ENCODE data around the gene ACAP2. TPM values are rescaled to one million over a fixed set of nuclear protein-coding genes. Genes with fewer than 3 reads are reported as not detected.
"Not testable (repeated sequence)": the region's sequence is repeated elsewhere in the genome, so short reads cannot be mapped to it uniquely, and the experiment has no call there.

ACAP2 gene
- total and polyA plus RNA-seq, 3 experiments from 2014 or later: 39.5 to 47.0 (median 42.9) TPM

- H3K27me3 ChIP-seq (ENCODE audit: insufficient read depth, low read length, poor library complexity, severe bottlenecking): no peaks in the 10 kb centered on the region
- peaks cover 31% of the 10 kb centered on the region for H3K36me3 ChIP-seq (ENCODE audit: insufficient read depth, low read length)
- no peak for DNase-seq
- ChIA-PET POLR2A (no interaction called here), CTCF (no interaction called here)
- H3K27ac ChIP-seq (ENCODE audit: low read depth, low read length): no peak overlapping the region
- Mint-ChIP-seq H3K4me1 (peaks cover 3 to 9% (median 3%) of the 10 kb centered on the region in 3 donors), H3K36me3 (peaks cover 0 to 65% (median 17%) of the 10 kb centered on the region in 3 donors), H3K27me3 (no peaks in the 10 kb centered on the region), H3K4me3 (no peak overlapping the region), H3K9me3 (no peaks in the 10 kb centered on the region), H3K27ac (peak overlapping the region in 6 of 8 donors; percentile 3 to 93 (median 63))
- no peaks in the 10 kb centered on the region for H3K9me3 ChIP-seq (ENCODE audit: low read length)
- H3K4me3 ChIP-seq (ENCODE audit: low read length): no peak overlapping the region
- no peaks in the 10 kb centered on the region for H3K4me1 ChIP-seq (ENCODE audit: insufficient read depth, low read length)
Measured at GRCh38 chr3:195297446-195297845, 145.4 kb downstream of the ACAP2 start.

GRCh38 chr3:195296662-195297061, 146.2 kb downstream of the ACAP2 start:
- Mint-ChIP-seq H3K27ac (no peak overlapping the region), H3K4me1 (peaks cover 3 to 9% (median 3%) of the 10 kb centered on the region in 3 donors), H3K9me3 (no peaks in the 10 kb centered on the region), H3K27me3 (no peaks in the 10 kb centered on the region), H3K4me3 (no peak overlapping the region), H3K36me3 (peaks cover 0 to 68% (median 19%) of the 10 kb centered on the region in 3 donors)
- no peaks in the 10 kb centered on the region for H3K9me3 ChIP-seq (ENCODE audit: low read length)
- H3K36me3 ChIP-seq (ENCODE audit: insufficient read depth, low read length): peaks cover 28% of the 10 kb centered on the region
- CTCF ChIA-PET: no interaction called here
- H3K4me3 ChIP-seq (ENCODE audit: low read length): no peak overlapping the region
- no peaks in the 10 kb centered on the region for H3K27me3 ChIP-seq (ENCODE audit: insufficient read depth, low read length, poor library complexity, severe bottlenecking)
- H3K27ac ChIP-seq (ENCODE audit: low read depth, low read length): no peak overlapping the region
- DNase-seq: no peak
- POLR2A ChIA-PET: interaction anchor here (0.6 kb wide), 1 partner anchor 755 kb away, joined by 5 read pairs; no protein-coding TSS in a partner anchor
- H3K4me1 ChIP-seq (ENCODE audit: insufficient read depth, low read length): no peaks in the 10 kb centered on the region

- Mint-ChIP-seq H3K36me3 (peaks cover 3 to 81% (median 22%) of the 10 kb centered on the region in 3 donors), H3K9me3 (no peaks in the 10 kb centered on the region), H3K4me3 (no peak overlapping the region), H3K27ac (no peak overlapping the region), H3K27me3 (no peaks in the 10 kb centered on the region), H3K4me1 (no peaks in the 10 kb centered on the region)
- no peak for DNase-seq
- no peaks in the 10 kb centered on the region for H3K4me1 ChIP-seq (ENCODE audit: insufficient read depth, low read length)
- no peak overlapping the region for H3K4me3 ChIP-seq (ENCODE audit: low read length)
- ChIA-PET POLR2A (no interaction called here), CTCF (interaction anchor here (2.1 kb wide), 1 partner anchor 20 kb away, joined by 8 read pairs; the partner anchor contains the start of gene XXYLT1)
- no peak overlapping the region for H3K27ac ChIP-seq (ENCODE audit: low read depth, low read length)
- H3K36me3 ChIP-seq (ENCODE audit: insufficient read depth, low read length): peaks cover 41% of the 10 kb centered on the region
- H3K27me3 ChIP-seq (ENCODE audit: insufficient read depth, low read length, poor library complexity, severe bottlenecking): no peaks in the 10 kb centered on the region
- H3K9me3 ChIP-seq (ENCODE audit: low read length): no peaks in the 10 kb centered on the region
Measured at GRCh38 chr3:195291121-195291520, 151.7 kb downstream of the ACAP2 start.

GRCh38 chr3:195290643-195291042, 152.2 kb downstream of the ACAP2 start:
- H3K4me1 ChIP-seq (ENCODE audit: insufficient read depth, low read length); H3K4me1 Mint-ChIP-seq; H3K9me3 ChIP-seq (ENCODE audit: low read length); H3K27ac Mint-ChIP-seq; H3K9me3 Mint-ChIP-seq; DNase-seq; H3K27ac ChIP-seq (ENCODE audit: low read depth, low read length); H3K27me3 Mint-ChIP-seq; POLR2A ChIA-PET; H3K4me3 Mint-ChIP-seq; H3K4me3 ChIP-seq (ENCODE audit: low read length); H3K27me3 ChIP-seq (ENCODE audit: insufficient read depth, low read length, poor library complexity, severe bottlenecking): not testable (repeated sequence)
- H3K36me3 Mint-ChIP-seq: peaks cover 3 to 81% (median 21%) of the 10 kb centered on the region in 3 donors
- CTCF ChIA-PET: interaction anchor here (2.1 kb wide), 1 partner anchor 19 kb away, joined by 8 read pairs; the partner anchor contains the start of gene XXYLT1
- peaks cover 44% of the 10 kb centered on the region for H3K36me3 ChIP-seq (ENCODE audit: insufficient read depth, low read length)

GRCh38 chr3:195286115-195286872, 156.5 kb downstream of the ACAP2 start:
- Histone ChIP-seq H3K27ac (ENCODE audit: low read depth, low read length) (no peak overlapping the region), H3K9me3 (ENCODE audit: low read length) (no peaks in the 10 kb centered on the region), H3K4me1 (ENCODE audit: insufficient read depth, low read length) (no peaks in the 10 kb centered on the region), H3K36me3 (ENCODE audit: insufficient read depth, low read length) (peaks cover 35% of the 10 kb centered on the region), H3K4me3 (ENCODE audit: low read length) (no peak overlapping the region), H3K27me3 (ENCODE audit: insufficient read depth, low read length, poor library complexity, severe bottlenecking) (no peaks in the 10 kb centered on the region)
- POLR2A ChIA-PET: no interaction called here
- Mint-ChIP-seq H3K36me3 (peaks cover 3 to 79% (median 16%) of the 10 kb centered on the region in 3 donors), H3K9me3 (no peaks in the 10 kb centered on the region), H3K27me3 (no peaks in the 10 kb centered on the region), H3K4me3 (no peak overlapping the region), H3K27ac (peak overlapping the region in 3 of 8 donors; percentile 42 to 45 (median 44)), H3K4me1 (peaks cover 0 to 5% (median 4%) of the 10 kb centered on the region in 3 donors)
- CTCF ChIA-PET: no interaction called here
- DNase-seq: no peak

- Histone ChIP-seq H3K4me3 (ENCODE audit: low read length) (no peak overlapping the region), H3K27ac (ENCODE audit: low read depth, low read length) (no peak overlapping the region), H3K27me3 (ENCODE audit: insufficient read depth, low read length, poor library complexity, severe bottlenecking) (no peaks in the 10 kb centered on the region), H3K36me3 (ENCODE audit: insufficient read depth, low read length) (peaks cover 32% of the 10 kb centered on the region), H3K9me3 (ENCODE audit: low read length) (no peaks in the 10 kb centered on the region), H3K4me1 (ENCODE audit: insufficient read depth, low read length) (no peaks in the 10 kb centered on the region)
- no peaks in the 10 kb centered on the region for H3K27me3 Mint-ChIP-seq
- DNase-seq: no peak
- H3K9me3 Mint-ChIP-seq: no peaks in the 10 kb centered on the region
- ChIA-PET POLR2A (no interaction called here), CTCF (interaction anchor here (1.7 kb wide), 1 partner anchor 14 kb away, joined by 6 read pairs; the partner anchor contains the start of gene XXYLT1)
- peaks cover 0 to 5% (median 4%) of the 10 kb centered on the region in 3 donors for H3K4me1 Mint-ChIP-seq
- peaks cover 3 to 76% (median 14%) of the 10 kb centered on the region in 3 donors for H3K36me3 Mint-ChIP-seq
- peak overlapping the region in 1 of 8 donors; percentile 32 for H3K27ac Mint-ChIP-seq
- no peak overlapping the region for H3K4me3 Mint-ChIP-seq
Measured at GRCh38 chr3:195285372-195285771, 157.4 kb downstream of the ACAP2 start.

GRCh38 chr3:195284842-195285241, 158.0 kb downstream of the ACAP2 start:
- Mint-ChIP-seq H3K27me3 (no peaks in the 10 kb centered on the region), H3K36me3 (peaks cover 3 to 71% (median 14%) of the 10 kb centered on the region in 3 donors), H3K9me3 (no peaks in the 10 kb centered on the region), H3K4me3 (no peak overlapping the region), H3K27ac (no peak overlapping the region), H3K4me1 (peaks cover 0 to 5% (median 4%) of the 10 kb centered on the region in 3 donors)
- H3K4me3 ChIP-seq (ENCODE audit: low read length): no peak overlapping the region
- DNase-seq: no peak
- H3K27ac ChIP-seq (ENCODE audit: low read depth, low read length): no peak overlapping the region
- no peaks in the 10 kb centered on the region for H3K4me1 ChIP-seq (ENCODE audit: insufficient read depth, low read length)
- H3K27me3 ChIP-seq (ENCODE audit: insufficient read depth, low read length, poor library complexity, severe bottlenecking): no peaks in the 10 kb centered on the region
- peaks cover 32% of the 10 kb centered on the region for H3K36me3 ChIP-seq (ENCODE audit: insufficient read depth, low read length)
- ChIA-PET POLR2A (no interaction called here), CTCF (interaction anchor here (1.7 kb wide), 1 partner anchor 14 kb away, joined by 6 read pairs; the partner anchor contains the start of gene XXYLT1)
- H3K9me3 ChIP-seq (ENCODE audit: low read length): no peaks in the 10 kb centered on the region

GRCh38 chr3:195282961-195283360, 159.9 kb downstream of the ACAP2 start:
- Mint-ChIP-seq H3K4me1 (peaks cover 0 to 5% (median 4%) of the 10 kb centered on the region in 3 donors), H3K27ac (peak overlapping the region in 2 of 8 donors; percentile 47 to 51), H3K9me3 (no peaks in the 10 kb centered on the region), H3K4me3 (no peak overlapping the region), H3K36me3 (peaks cover 0 to 67% (median 16%) of the 10 kb centered on the region in 3 donors), H3K27me3 (no peaks in the 10 kb centered on the region)
- Histone ChIP-seq H3K36me3 (ENCODE audit: insufficient read depth, low read length) (peaks cover 23% of the 10 kb centered on the region), H3K27ac (ENCODE audit: low read depth, low read length) (no peak overlapping the region), H3K4me3 (ENCODE audit: low read length) (no peak overlapping the region), H3K4me1 (ENCODE audit: insufficient read depth, low read length) (no peaks in the 10 kb centered on the region), H3K27me3 (ENCODE audit: insufficient read depth, low read length, poor library complexity, severe bottlenecking) (no peaks in the 10 kb centered on the region), H3K9me3 (ENCODE audit: low read length) (no peaks in the 10 kb centered on the region)
- no peak for DNase-seq
- CTCF ChIA-PET: interaction anchor here (4.7 kb wide), 1 partner anchor 12 kb away, joined by 20 read pairs; the partner anchor contains the start of gene XXYLT1
- POLR2A ChIA-PET: interaction anchor here (0.9 kb wide), 1 partner anchor 12 kb away, joined by 3 read pairs; the partner anchor contains the start of gene XXYLT1
